Measurements from ENCODE around the gene PACS2. TPM values are rescaled to one million over a fixed set of nuclear protein-coding genes. Genes with fewer than 3 reads are reported as not detected.

Gene PACS2
- total RNA-seq, 2 experiments from 2014 or later, result 57.7 to 61.5 TPM

DNA sequence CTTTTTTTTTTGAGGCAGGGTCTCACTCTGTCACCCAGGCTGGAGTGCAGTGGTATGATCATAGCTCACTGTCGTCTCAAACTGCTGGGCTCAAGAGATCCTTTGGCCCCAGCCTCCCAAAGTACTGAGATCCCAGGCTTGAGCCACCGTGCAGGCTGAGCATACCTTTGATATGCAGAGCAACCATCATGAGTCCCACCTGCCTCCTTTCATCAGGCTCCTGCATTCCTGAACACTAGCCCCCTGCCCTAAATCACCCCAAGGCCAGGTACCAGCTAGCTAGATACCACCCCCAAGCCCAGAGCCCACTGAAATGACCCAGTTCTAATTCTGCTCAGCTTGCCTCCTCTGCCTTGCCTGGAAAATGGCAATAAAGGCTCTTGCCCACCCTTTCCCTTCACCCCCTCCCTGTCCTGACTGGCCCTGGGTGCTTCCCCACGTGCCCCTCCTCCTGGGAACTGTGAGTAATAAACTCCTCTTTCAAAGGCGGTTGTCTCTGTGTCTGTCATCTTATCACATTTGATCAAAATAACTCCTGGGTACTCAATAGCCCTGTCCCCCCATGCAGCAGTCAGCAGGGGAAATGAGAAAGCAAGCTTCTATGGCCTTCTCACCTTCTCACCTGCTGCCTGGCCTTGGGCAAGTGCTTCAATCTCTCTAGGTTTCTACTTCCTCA, 7.4 kb upstream of the PACS2 start:
- Mint-ChIP-seq H3K36me3 (ENCODE audit: low read depth) (no peaks in the 10 kb centered on the region), H3K4me1 (ENCODE audit: low read depth) (peaks cover 25% of the 10 kb centered on the region), H3K9me3 (no peaks in the 10 kb centered on the region), H3K4me3 (no peak overlapping the region), H3K27ac (peak overlapping the region; percentile 7), H3K27me3 (no peaks in the 10 kb centered on the region)
- no peaks in the 10 kb centered on the region for H3K9me3 ChIP-seq (ENCODE audit: control insufficient read depth in 1 of 2, insufficient read depth in 1 of 2, low read length in 2 of 2)
- intact Hi-C loops (cut with DNase I, micrococcal nuclease), result no loop called here
- TF ChIP-seq, protein P1, sequence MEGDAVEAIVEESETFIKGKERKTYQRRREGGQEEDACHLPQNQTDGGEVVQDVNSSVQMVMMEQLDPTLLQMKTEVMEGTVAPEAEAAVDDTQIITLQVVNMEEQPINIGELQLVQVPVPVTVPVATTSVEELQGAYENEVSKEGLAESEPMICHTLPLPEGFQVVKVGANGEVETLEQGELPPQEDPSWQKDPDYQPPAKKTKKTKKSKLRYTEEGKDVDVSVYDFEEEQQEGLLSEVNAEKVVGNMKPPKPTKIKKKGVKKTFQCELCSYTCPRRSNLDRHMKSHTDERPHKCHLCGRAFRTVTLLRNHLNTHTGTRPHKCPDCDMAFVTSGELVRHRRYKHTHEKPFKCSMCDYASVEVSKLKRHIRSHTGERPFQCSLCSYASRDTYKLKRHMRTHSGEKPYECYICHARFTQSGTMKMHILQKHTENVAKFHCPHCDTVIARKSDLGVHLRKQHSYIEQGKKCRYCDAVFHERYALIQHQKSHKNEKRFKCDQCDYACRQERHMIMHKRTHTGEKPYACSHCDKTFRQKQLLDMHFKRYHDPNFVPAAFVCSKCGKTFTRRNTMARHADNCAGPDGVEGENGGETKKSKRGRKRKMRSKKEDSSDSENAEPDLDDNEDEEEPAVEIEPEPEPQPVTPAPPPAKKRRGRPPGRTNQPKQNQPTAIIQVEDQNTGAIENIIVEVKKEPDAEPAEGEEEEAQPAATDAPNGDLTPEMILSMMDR (IDR thresholded peaks at IDR 0.05), result no peak
- no peak overlapping the region for H3K27ac ChIP-seq (ENCODE audit: low read depth in 1 of 2, low read length in 2 of 2)
- no peak for DNase-seq
- no peak overlapping the region for H3K4me3 ChIP-seq (ENCODE audit: low read length)
- no peaks in the 10 kb centered on the region for H3K36me3 ChIP-seq (ENCODE audit: insufficient read depth, low read length)
- POLR2A ChIA-PET, result no interaction called here
- H3K27me3 ChIP-seq (ENCODE audit: control insufficient read depth in 1 of 2, insufficient read depth in 2 of 2, low read length in 2 of 2), result no peaks in the 10 kb centered on the region
- ATAC-seq (ENCODE audit: poor library complexity), result no peak
- CTCF ChIA-PET, result interaction anchor here (0.6 kb wide), 1 partner anchor 13 kb away, joined by 4 read pairs; no protein-coding TSS in a partner anchor
- H3K4me1 ChIP-seq (ENCODE audit: insufficient read depth, low read length), result peaks cover 11% of the 10 kb centered on the region

DNA sequence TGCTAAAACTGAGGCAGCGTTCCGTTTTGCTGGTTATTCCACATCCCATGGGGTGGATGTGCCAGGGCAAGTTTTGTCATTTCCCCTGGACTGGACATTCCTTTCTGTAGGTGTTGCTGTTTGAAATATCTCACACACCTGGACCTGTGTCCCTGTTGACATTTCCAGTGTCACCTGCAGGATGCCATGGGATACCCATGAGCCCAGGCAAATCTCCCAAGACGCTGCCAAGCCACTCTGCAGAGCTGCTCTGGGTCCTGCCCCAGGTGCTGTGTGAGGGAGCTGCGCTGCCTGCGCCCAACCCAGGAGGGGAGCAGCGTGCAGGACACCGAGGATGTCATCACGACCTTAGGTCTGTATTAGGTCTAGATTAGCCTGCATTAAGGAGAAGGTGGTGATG, 5.2 kb upstream of the PACS2 start:
- ATAC-seq (ENCODE audit: poor library complexity), result no peak

DNA sequence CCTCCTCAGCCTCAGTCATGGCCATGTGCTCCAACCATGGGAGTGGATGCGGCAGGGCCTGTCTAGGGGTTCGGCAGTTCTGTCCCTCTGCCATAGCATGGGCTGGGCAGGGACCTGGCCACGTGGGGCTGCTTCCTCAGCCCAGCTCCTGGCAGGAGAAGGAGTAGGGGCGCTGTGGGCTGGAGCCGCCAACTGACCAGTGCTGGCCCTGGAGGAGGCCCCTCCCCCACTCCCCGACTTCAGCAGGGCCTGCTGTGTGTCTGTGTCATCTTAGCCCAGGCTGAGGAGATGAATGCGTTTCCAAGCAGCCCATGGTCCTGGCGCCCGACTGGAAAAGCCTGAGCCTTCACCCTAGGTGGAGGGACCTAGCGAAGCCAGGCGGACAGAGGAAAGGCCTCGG, 2.7 kb upstream of the PACS2 start:
- H3K4me3 ChIP-seq (ENCODE audit: low read length), result no peak overlapping the region
- no peaks in the 10 kb centered on the region for H3K36me3 ChIP-seq (ENCODE audit: insufficient read depth, low read length)
- intact Hi-C loops (cut with DNase I, micrococcal nuclease), result loop anchor here in 1 of 2 experiments (5.0 kb wide), 2 partner anchors 215 to 290 kb away; partner anchors contain the start of genes CDCA4 and TMEM121
- H3K4me1 ChIP-seq (ENCODE audit: insufficient read depth, low read length), result peaks cover 27% of the 10 kb centered on the region
- TF ChIP-seq, protein P1 (IDR thresholded peaks at IDR 0.05), result no peak
- H3K9me3 ChIP-seq (ENCODE audit: control insufficient read depth in 1 of 2, insufficient read depth in 1 of 2, low read length in 2 of 2), result no peaks in the 10 kb centered on the region
- no peak overlapping the region for H3K27ac ChIP-seq (ENCODE audit: low read depth in 1 of 2, low read length in 2 of 2)
- POLR2A ChIA-PET, result interaction anchor here (1.6 kb wide), 1 partner anchor 11 kb away, joined by 9 read pairs; the partner anchor contains the start of gene BRF1
- Mint-ChIP-seq H3K9me3 (no peaks in the 10 kb centered on the region), H3K27ac (no peak overlapping the region), H3K4me1 (ENCODE audit: low read depth) (peaks cover 20% of the 10 kb centered on the region), H3K36me3 (ENCODE audit: low read depth) (peaks cover 5% of the 10 kb centered on the region), H3K4me3 (no peak overlapping the region), H3K27me3 (no peaks in the 10 kb centered on the region)
- CTCF ChIA-PET, result interaction anchor here (1.2 kb wide), 1 partner anchor 59 kb away, joined by 3 read pairs; no protein-coding TSS in a partner anchor
- no peaks in the 10 kb centered on the region for H3K27me3 ChIP-seq (ENCODE audit: control insufficient read depth in 1 of 2, insufficient read depth in 2 of 2, low read length in 2 of 2)
- no peak for ATAC-seq (ENCODE audit: poor library complexity)
- DNase-seq, result no peak

More for the DNA sequence above, 5.2 kb upstream of the PACS2 start:
- TF ChIP-seq, protein P1 (IDR thresholded peaks at IDR 0.05), result no peak
- DNase-seq, result no peak
- Histone ChIP-seq H3K27me3 (ENCODE audit: control insufficient read depth in 1 of 2, insufficient read depth in 2 of 2, low read length in 2 of 2) (no peaks in the 10 kb centered on the region), H3K4me1 (ENCODE audit: insufficient read depth, low read length) (peaks cover 21% of the 10 kb centered on the region), H3K9me3 (ENCODE audit: control insufficient read depth in 1 of 2, insufficient read depth in 1 of 2, low read length in 2 of 2) (no peaks in the 10 kb centered on the region), H3K36me3 (ENCODE audit: insufficient read depth, low read length) (no peaks in the 10 kb centered on the region), H3K27ac (ENCODE audit: low read depth in 1 of 2, low read length in 2 of 2) (no peak overlapping the region), H3K4me3 (ENCODE audit: low read length) (no peak overlapping the region)
- no peak overlapping the region for H3K4me3 Mint-ChIP-seq
- H3K4me1 Mint-ChIP-seq (ENCODE audit: low read depth), result peaks cover 17% of the 10 kb centered on the region
- no peaks in the 10 kb centered on the region for H3K27me3 Mint-ChIP-seq
- intact Hi-C loops (cut with DNase I, micrococcal nuclease), result no loop called here
- no peaks in the 10 kb centered on the region for H3K36me3 Mint-ChIP-seq (ENCODE audit: low read depth)
- ChIA-PET POLR2A (no interaction called here), CTCF (interaction anchor here (1.8 kb wide), 1 partner anchor 9 kb away, joined by 4 read pairs; the partner anchor contains the start of gene BRF1)
- no peak overlapping the region for H3K27ac Mint-ChIP-seq
- no peaks in the 10 kb centered on the region for H3K9me3 Mint-ChIP-seq

Data from CD4-positive, alpha-beta T cell (primary cell).